Left colon (tissue), 2 donors: Measurements from ENCODE around the gene KCNAB2. TPM values are rescaled to one million over a fixed set of nuclear protein-coding genes. Genes with fewer than 3 reads are reported as not detected.
"Not testable (repeated sequence)": the region's sequence is repeated elsewhere in the genome, so short reads cannot be mapped to it uniquely, and the experiment has no call there.

Experiments
- ATAC-seq: fragments of 200-7000 bp; cut with Tn5 transposase; one replicate; pipeline ENCODE4 v1.9.1; 2020; ENCODE audit warnings: mild to moderate bottlenecking, moderate library complexity
- DNase-seq, 2 donors: peaks; one replicate each; pipeline ENCODE4 v3.0.0-alpha.2; 2020
- intact Hi-C, 2 donors: fragments of 100-400 bp; cut with DNase I in 1 of 2; cut with micrococcal nuclease in 1 of 2; formaldehyde crosslinking; loops; one replicate each; pipeline versions ENCODE4 v1.11.2 to v1.14.0; 2022; cut with DNase I, micrococcal nuclease
- total RNA-seq, 2 donors: library from RNA; stranded (reverse); fragmentation: NEBNext Ultra II Directional; extraction: Animal tissue kit (Norgen Biotek cat#: 25700); gene quantifications; one replicate each; pipeline ENCODE4 v1.2.1, GENCODE V29; 2021
- donor health status: DM: no; HTN: no; CAD: no.
- donor health status: DM: yes; HTN: yes; CAD: no.

Gene KCNAB2
- total RNA-seq, 2 donors from 2014 or later: 4.2 to 7.5 TPM

GRCh38 chr1:6072774-6073479, 27.2 kb downstream of the KCNAB2 start:
- DNase-seq: no peak
- no peak for ATAC-seq
- intact Hi-C loops: no loop called here

GRCh38 chr1:6073480-6074053, 27.9 kb downstream of the KCNAB2 start:
- DNase-seq (no peak), ATAC-seq (no peak)
- intact Hi-C loops: no loop called here

- intact Hi-C loops: no loop called here
- no peak for DNase-seq
These were observed 28.7 kb downstream of the KCNAB2 start for GRCh38 chr1:6074192-6074901.

DNA sequence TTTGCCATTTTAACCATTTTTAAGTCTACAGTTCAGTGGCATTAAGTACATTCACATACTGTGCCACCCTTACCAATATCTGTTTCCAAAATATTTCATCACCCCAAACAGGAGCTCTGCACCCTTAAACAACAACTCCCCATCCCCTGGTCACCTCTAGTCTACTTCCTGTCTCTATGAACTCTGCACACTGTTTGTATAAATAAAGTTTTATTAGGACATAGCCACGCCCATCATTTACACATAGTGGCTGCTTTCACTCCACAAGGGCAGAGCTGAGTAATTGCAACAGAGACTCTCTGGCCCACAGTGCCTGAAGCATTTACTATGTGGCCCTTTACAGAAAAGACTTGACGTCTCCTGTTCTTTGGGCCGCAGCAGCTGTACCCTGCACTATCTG, 30.1 kb downstream of the KCNAB2 start:
- intact Hi-C loops: no loop called here
- no peak for DNase-seq
- peak; percentile 70 for ATAC-seq

More at GRCh38 chr1:6074192-6074901, 28.7 kb downstream of the KCNAB2 start:
- no peak for ATAC-seq

GRCh38 chr1:6077061-6077460, 31.4 kb downstream of the KCNAB2 start:
- intact Hi-C loops, ATAC-seq, DNase-seq: not testable (repeated sequence)

GRCh38 chr1:6077506-6077905, 31.8 kb downstream of the KCNAB2 start:
- no peak for ATAC-seq
- no peak for DNase-seq
- intact Hi-C loops: no loop called here

DNA sequence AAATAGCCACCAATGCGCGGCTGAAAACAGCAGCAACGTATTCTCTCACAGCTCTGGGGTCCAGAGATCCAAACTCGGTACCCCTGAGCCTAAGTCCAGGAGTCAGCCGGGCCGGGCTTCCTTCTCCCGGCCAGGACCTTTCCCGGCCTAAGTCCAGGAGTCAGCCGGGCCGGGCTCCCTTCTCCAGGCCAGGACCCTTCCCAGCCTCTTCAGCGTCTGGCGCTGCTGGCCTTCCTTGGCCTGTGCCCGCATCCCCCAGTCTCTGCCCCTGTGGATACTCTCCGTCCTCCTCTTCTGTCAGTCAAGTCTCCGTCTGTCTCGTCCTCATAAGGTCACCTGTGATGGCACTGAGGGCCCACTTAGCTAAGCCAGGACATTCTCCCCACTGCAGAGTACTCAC, 32.2 kb downstream of the KCNAB2 start:
- ATAC-seq (no peak), DNase-seq (no peak)
- intact Hi-C loops: no loop called here

GRCh38 chr1:6080469-6080868, 34.8 kb downstream of the KCNAB2 start:
- intact Hi-C loops: no loop called here
- ATAC-seq (no peak), DNase-seq (no peak)

- DNase-seq (no peak), ATAC-seq (no peak)
- intact Hi-C loops: no loop called here
These were observed 36.2 kb downstream of the KCNAB2 start for GRCh38 chr1:6081901-6082300.

DNA sequence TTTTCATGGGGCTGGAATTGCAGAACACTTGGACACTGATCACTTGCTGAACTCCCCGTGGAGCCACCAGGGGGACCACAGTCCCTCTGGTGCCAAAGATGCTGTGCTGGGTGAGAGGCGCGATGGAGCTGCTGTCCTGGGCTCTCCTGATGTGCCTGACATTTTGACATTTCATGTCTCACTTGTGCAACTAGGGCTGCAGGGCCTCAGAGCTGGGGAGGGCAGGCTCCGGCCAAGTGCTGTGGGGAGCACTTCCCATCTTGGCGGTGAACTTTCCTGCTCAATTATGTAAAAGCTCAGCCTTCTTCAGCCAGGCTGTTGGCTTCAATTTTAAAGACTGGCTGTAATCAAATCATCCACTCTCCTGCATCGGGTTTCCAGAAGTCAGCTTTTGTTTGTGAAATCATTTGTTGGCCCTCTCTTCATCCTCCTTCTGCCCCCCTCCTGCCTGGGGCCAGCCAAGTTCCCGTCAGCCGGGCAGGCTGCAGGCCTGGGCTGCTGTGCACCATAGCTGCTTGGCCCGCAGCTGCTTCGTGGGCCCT, 36.8 kb downstream of the KCNAB2 start:
- intact Hi-C loops: no loop called here
- DNase-seq (no peak), ATAC-seq (no peak)

DNA sequence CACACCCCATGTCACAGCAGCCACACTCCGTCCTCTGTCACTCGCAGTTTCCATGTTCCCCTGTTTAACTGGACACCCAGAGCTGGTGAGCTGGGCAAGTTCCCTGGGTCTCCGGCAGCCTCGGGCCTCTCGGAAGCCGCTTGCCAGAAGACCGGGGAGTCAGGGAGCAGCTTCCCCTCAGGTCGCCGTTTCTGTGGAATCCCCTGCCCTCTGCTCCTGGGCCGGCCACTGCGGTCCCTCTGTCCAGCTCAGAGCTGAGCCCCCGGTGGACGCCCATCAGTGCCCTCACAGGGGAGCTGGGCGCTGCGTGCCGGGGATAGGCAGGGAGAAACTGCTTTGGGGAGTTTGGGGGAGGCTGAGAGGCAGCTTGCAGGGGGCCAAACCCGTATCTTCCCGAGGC, 37.7 kb downstream of the KCNAB2 start:
- DNase-seq (no peak), ATAC-seq (no peak)
- intact Hi-C loops: no loop called here

GRCh38 chr1:6083801-6084446, 38.2 kb downstream of the KCNAB2 start:
- intact Hi-C loops: no loop called here
- ATAC-seq (no peak), DNase-seq (no peak)

DNA sequence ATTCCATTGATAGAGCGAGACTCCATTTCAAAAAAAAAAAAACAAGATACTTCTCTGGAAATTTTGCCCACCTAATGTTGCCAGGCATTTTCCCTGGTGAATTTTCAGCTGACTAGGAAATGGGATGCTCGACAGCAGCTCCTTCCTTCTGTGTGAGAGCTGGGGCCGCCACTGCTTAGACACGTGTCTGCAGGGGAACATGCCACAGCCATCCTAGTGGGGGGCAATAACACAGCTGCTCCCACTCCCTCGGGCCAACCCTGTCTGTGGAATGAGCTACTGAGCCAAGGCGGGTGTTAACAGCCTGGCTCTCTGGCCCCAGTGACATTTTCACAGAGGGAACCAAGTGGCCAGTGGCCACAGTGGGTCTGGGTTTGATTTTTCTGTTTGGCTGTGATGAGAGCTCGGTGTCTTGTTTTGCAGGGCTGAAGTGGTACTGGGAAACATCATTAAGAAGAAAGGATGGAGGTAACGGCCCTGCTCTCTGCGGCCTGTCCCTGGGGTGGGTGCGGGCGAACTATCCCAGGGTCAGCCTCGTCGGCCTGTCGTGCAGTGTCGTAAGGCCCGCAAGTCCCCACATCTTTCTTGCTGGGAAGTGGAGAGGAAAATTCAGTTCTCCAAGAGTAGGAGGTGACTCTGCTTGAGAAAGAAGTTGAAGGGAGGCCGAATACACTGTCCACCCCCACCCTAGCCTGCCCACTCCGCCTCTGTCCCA, 39.2 kb downstream of the KCNAB2 start:
- ATAC-seq (no peak), DNase-seq (no peak)
- intact Hi-C loops: no loop called here

DNA sequence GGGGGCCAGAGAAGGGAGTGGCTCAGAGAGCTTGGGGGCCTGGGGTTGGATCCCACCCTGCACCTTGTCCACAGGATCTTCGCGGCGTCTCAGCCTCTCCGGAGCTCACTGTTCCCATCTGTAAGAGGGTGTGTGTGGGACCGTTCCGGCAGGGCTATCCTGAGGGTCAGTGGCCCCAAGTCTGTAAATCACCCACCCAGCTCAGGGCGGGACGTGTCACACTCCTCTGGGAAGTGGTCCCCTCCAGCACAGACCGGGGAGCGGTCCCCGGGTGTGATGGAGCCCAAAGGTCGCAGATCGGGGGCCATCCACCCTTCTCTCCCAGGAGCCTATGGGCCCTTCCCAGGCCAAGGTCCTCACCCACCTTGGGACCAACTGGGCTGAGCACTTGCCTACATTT, 40.0 kb downstream of the KCNAB2 start:
- DNase-seq: no peak
- ATAC-seq: no peak
- intact Hi-C loops: no loop called here

DNA sequence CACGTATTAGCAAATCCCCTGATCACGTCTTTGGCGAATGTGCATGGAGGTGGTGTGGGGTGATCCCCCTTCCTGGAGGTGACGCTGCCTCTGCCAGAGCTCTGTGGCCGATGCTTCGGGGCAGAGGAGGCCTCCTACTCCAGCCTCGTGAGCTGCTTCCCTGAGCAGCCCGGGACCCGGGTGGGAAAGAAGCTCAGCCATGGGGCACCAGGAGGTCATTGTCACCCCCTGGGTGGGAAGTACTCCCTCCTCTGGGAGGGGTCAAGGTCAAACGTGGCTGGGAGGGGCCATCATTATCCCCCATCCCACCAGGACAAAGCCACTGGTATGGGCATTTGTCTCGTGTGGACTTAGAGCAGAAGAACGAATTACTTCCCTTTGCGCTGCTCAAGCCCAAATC, 40.7 kb downstream of the KCNAB2 start:
- DNase-seq: no peak
- intact Hi-C loops: no loop called here
- no peak for ATAC-seq

DNA sequence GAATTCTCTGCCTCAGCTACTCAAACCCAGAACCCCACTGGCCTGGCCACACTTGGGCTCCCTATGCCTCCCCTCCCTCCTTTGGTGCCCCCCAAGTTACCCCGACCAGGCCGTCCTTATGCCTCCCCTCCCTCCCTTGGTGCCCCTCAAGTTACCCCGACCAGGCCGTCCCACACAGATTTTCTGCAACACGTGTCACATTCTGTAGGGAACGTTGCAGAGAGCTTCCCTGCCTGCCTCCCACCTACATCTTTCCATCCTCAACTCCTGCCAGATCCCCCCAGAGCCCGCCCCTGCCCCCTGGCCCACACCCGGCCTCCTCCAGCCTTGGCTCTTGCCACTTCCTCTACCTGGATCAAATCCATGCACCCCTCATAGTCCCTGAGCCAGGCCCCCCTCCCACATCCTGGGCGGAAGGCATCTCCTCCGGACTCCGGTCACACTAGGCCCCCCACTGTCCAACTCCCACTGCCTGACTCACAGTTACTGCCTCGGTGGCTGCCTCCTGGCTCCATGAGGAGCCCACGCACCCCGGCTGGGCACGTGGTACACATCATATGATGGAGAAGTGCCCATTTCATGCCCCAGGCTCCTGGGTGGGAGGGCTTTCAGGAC, 41.2 kb downstream of the KCNAB2 start:
- intact Hi-C loops: no loop called here
- DNase-seq: no peak
- no peak for ATAC-seq

DNA sequence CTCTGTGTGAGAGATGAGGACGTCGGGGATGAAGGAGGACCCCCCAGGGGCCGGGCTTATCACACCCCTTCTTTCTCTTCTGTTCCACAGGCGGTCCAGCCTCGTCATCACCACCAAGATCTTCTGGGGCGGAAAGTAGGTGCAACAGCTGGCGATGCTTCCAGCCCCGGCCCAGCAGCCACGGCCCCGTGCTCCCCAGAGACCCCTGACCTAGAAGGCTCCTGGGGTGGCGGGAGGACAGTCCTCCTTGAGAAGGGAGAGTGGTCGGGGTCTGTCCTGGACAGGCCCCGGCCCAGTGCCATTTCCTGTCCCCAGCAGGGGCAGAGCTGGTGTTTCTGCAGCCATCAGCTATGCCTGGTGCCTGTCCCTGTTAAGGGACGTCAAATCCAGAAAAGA, 41.7 kb downstream of the KCNAB2 start:
- ATAC-seq (no peak), DNase-seq (no peak)
- intact Hi-C loops: no loop called here

- ATAC-seq: no peak
- intact Hi-C loops: no loop called here
- DNase-seq: no peak
These were observed 42.3 kb downstream of the KCNAB2 start for GRCh38 chr1:6087958-6088357.

GRCh38 chr1:6088956-6089355, 43.3 kb downstream of the KCNAB2 start:
- ATAC-seq (no peak), DNase-seq (no peak)

More at GRCh38 chr1:6088956-6089355, 43.3 kb downstream of the KCNAB2 start:
- intact Hi-C loops: no loop called here
